Glomerular visceral epithelial cell (primary cell): ENCODE data around the gene ALDOB.

Source experiments
- DNase-seq: peaks from one replicate; pipeline ENCODE4 v3.0.0-alpha.2; 2016; ENCODE audit errors: extremely low spot score

The ALDOB gene

DNA sequence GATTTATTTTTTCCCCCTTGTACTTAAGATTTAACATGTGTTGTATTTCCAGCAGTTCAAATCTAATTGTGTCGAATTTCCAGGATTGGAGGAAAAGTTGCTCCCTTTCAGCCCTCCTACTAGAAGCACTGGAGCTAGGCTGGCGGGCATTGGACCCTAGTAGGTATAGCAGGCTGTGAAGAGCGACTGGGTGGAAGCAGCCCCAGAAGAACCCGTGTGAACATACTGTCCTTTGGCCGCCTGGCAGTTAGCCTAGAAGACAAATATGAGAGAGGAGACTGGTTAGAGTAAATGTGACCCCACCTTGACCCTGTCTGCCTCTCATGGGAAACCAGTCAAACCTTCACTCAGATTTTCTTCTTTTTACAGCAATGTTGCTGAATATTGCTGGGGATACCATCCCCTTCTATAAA lies 13.9 kb downstream of the ALDOB start:
- DNase-seq: no peak

DNA sequence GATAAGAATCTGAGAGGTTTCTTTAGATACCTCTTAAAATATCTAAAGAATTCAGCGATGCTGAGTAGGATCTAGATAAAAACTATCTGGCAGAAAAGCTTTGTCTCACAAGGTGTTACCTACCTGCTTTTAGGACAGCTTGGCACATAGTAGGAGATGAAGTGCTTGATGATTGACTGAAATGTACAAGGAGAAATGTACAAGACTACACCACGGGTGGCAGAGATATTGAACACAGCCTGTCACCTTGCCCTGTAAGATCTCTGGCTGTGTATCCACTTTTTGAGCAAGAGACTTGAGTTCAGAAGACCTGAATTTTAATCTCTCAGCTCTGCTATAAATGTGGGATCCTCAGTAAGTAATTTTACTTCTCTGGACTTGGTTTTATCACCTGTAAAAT lies 15.7 kb downstream of the ALDOB start:
- no peak for DNase-seq

GRCh38 chr9:101418518-101419430 lies 16.8 kb downstream of the ALDOB start:
- no peak for DNase-seq

- no peak for DNase-seq
Observed at GRCh38 chr9:101417977-101418376, 17.6 kb downstream of the ALDOB start.

DNA sequence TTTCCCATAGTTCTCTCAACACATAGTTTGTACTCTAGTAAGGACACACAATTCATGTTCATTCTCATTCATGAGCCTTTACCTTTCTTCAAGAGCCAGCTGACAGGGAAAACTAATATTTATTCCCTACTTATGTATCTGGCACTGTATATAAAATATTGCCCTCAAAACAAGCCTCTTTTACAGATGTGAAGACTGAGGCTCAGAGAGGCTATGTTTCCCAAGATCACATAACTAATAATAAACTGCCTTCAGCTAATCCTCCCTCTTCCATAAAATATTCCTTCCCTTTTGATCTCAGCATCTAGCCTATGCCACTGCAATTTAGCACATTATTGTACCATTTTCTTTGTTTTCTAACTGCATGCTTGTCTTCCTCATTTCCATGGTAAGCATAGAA lies 18.2 kb downstream of the ALDOB start:
- no peak for DNase-seq

DNA sequence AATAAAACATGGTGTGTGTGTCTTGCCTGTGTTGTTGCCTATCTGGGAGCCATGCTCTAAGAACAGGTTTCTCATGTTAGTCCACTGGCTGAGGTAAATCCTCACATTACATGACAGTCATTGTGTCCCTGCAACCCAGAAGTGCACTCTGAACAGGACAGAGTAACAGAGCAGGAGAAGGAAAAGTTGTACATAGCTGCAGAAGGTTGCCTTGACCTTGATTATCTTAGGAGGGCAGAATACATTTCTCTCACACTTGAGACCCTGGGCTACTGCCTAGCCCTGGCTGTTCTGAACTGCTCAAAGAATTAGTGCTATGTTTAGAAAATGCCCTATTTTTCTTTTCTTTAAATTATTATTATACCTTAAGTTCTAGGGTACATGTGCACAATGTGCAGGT lies 20.0 kb downstream of the ALDOB start:
- no peak for DNase-seq

- no peak for DNase-seq
Observed at GRCh38 chr9:101414839-101415238, 20.7 kb downstream of the ALDOB start.

DNA sequence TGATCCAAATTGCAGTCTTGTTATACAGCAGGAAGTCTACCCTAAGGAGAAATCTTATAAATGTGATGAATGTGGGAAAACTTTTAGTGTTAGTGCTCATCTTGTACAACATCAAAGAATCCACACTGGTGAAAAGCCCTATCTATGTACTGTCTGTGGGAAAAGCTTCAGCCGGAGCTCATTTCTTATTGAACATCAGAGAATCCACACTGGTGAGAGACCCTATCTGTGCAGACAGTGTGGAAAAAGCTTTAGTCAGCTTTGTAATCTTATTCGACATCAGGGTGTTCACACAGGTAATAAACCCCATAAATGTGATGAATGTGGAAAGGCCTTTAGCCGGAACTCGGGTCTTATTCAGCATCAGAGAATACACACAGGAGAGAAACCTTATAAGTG lies 26.5 kb downstream of the ALDOB start:
- no peak for DNase-seq

- no peak for DNase-seq
Observed at GRCh38 chr9:101408374-101409078, 27.0 kb downstream of the ALDOB start.

DNA sequence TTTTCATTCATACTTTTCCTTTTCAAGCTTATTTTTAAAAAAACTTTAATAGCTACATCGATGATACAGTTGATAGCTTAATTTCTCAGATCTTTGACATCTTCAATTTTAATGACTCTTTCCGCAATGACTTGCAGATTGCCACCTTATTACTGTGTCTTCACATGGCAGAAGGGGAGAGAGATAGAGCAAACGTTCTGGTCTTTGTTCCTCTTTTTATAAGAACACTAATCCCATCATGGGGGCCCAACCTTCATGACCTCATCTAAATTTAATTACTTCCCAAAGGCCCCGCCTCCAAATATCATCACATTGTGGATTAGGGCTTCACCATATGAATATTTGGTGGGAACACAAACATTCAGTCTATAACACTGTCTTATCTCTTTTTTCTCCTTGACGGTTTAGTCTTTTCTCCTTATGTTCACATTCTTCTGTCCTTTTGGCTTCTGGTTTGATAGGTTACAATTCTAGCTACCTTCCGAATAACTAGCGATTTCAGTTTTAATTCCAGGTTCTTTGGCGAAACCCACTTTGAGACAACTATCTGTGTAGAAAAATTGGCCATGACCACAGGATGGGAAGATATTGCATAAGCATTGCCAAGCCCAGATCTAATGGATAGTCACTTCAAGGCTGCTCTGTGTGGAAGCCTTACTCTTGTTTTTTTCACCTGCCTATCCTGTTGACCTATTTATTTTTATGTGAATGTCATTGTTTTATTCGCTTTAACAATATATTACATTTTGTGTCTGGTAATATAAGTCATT lies 31.9 kb downstream of the ALDOB start:
- no peak for DNase-seq

GRCh38 chr9:101400120-101400519 lies 35.5 kb downstream of the ALDOB start:
- DNase-seq: peak; percentile 9

DNA sequence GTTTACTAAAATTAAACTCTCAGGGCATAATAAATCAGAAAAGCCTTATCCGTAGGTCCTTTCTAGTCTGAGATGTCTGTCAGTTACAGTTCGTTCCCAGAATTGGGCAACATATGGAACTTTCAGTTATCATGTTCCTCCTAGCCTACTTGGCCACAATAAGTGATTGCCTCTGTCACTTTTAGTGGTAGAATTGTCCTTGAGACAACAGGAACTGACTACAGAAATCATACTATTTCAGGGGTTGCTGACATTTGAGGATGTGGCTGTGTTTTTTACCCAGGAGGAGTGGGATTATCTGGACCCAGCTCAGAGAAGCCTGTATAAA lies 36.0 kb downstream of the ALDOB start:
- DNase-seq: no peak

DNA sequence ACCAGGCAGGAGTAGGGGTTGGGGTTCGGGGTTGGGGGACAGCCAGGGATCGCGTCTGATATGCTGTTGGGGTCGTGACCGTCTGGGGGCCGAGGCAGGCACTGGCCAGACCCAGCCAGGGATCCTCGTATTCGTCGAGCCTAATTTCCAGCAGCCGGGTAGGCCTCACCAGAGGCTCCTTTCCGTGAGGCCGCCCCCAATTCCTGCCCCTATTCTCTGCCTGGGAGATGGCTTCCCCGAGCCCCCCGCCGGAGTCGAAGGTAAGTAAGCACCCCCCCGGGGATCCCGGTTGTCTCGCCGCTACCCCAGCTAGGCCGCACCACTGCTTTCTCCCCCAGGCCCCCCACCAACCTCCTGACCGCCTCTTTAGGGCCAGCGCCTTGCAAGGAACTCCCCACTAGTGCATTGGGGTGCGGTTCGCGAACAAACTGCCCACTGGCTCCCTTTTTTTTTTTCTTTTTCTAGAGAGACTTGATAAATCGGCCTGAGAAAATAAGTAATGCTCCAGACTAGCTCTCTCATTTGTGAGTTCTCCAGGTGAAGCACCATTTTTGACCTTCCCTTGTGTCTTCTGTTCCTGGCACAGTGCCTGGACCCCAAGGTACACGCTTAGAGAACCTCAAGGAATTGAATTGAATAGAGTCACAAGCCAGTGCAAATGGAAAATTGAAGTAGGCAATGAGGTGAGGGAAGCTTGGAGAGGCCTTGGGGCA lies 36.5 kb downstream of the ALDOB start:
- peak; percentile 15 for DNase-seq

DNA sequence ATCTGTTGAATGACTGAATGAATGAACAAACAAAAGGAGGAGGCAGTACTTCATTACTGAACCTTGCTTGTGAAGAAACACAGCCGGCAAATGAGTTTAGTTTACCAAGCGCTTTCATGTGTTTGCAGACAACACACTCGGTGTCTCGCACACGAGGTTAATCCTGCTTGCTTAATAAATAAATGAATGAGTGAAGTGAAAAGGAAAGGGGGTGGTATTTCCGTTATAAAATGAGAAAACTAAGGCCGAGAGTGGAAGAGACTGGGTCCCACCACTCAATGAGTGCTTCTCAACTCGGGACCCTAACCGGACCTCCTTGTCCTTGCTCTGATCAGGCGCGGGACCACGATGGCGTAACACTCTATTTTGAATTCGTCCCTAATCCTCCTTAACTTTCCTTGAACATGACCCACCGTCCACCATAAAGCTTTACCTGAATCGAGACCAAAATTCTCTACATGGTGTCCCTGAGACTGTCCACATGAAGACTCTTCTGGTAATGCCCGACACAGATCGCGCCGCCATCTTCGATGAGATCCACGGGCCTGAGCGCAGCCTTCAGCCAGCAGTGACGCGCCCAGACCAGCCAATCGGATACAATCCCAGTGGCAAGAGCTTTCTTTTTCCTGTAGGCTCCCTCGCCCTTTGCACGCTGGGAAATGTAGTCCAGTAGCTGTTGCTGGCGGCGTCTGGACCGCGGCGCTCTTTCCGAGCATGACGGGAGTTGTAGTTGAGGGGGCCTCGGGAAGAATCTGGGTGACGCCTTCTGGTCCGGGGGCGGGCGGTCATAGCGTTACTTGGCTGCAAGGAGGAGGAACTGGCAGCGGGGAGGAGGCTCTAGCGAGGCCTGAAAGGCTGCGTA lies 37.3 kb downstream of the ALDOB start, which contains the start of the genes MRPL50 and ZNF189:
Gene MRPL50, minus strand, starts transcription at position 551 of the 862 bp plus-strand sequence. Its CDS starts 26 bp downstream, at position 525.
Gene ZNF189, plus strand, starts transcription at position 784 of the 862 bp plus-strand sequence. CDS start 306 bp downstream, outside the sequence.
- peak; percentile 99 for DNase-seq

DNA sequence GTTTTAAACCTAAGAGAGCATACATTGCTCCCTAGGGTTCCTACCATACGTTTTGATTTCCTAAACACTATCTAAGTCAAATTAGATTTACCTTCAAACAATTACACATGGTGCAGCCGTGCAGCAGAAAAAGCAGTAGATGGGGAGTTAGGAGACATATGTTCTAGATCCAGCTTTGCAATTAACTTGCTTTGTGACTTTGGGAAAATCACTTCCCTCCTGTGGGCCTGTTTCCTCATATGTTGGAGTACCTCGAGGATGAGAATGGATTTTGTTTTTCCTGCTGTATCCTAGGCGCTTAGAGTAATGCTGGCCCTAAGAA lies 37.9 kb downstream of the ALDOB start:
- no peak for DNase-seq

GRCh38 chr9:101394687-101395086 lies 40.9 kb downstream of the ALDOB start:
- DNase-seq: no peak

DNA sequence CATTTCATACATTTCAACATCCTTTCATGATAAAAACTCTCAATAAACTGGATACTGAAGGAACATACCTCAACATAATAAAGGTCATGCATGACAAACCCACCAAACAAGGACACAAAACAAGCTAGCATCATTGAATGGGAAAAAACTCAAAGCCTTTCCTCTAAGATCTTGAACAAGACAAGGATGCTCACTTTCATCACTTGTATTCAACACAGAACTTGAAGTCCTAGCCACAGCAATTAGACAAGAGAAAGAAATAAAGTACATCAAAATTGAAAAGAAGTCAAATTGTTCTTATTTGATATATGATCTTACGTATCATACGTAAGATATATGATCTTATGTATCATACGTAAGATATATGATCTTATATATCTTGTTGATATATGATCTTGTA lies 42.4 kb downstream of the ALDOB start:
- no peak for DNase-seq

DNA sequence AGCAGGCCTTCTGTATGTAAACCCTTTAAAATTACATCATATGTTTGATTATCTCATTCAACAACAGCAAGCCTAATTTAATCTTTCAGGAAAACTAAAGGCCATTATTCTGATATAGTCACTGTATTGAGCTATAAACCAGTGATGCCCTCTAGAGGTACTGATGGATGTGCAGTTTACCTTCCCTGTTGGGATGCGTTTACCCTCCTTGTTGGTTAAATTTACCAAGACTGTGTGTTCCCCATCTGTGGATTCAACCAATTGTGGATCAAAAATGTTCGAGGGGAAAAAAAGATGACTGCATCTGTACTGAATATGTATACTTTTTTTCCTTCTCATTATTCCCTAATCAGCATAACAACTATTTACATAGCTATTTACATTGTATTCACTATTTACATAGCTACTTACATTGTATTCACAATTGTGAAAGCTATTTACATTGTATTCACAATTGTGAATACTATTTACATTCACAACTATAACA lies 47.0 kb downstream of the ALDOB start:
- no peak for DNase-seq

GRCh38 chr9:101387871-101388506 lies 47.6 kb downstream of the ALDOB start:
- DNase-seq: peak; percentile 48
